AG08395 (cell line): ENCODE results near the gene PRMT2.
A peak's percentile ranks its signal among the peaks of the same experiment; 100 is the strongest.

Experiments
- DNase-seq: peaks from one replicate; pipeline ENCODE4 v3.0.0; 2012; ENCODE audit warnings: mixed read lengths, low spot score

PRMT2 gene

DNA sequence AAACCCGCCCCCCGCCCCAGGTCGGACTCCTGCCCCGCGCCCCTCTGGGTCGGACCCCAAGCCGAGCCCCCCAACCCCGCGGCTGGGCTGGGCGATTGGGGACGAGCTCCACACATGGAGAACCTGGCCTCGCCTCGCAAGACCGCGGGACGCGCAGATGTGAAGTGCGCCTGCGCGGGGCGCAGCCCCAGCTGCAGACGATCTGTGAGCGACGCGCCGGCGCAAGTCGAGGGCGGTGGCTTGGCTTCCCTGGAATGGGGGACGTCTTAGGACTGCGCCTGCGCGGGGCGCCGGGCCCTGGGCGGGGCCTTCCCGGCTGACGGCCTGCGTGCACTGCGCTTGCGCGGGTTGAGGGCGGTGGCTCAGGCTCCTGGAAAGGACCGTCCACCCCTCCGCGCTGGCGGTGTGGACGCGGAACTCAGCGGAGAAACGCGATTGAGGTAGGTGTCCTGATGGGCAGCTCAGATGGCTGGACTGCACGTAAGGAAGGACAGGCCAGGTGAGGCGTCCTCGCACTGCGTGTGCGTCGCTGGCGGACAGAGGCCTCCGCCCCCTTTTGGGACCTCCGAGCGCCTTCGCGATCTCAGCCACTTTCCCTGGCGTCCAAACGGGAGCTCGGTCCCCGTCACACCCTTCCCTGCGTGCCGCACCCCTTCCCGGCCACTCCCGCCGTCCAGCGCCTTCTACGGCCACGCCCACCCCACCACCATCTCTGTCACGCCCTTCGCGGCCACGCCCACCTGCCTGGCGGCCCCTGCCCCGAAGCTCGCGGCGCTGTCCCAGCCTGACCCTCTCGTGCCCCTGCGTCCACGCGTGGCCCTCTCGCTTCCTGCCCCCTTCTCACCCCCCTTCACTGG, at the start of gene PRMT2:
Gene PRMT2, plus strand, starts transcription at position 351 of the 857 bp plus-strand sequence. CDS start 1,278 bp downstream, outside the sequence.
- peak; percentile 100 for DNase-seq

DNA sequence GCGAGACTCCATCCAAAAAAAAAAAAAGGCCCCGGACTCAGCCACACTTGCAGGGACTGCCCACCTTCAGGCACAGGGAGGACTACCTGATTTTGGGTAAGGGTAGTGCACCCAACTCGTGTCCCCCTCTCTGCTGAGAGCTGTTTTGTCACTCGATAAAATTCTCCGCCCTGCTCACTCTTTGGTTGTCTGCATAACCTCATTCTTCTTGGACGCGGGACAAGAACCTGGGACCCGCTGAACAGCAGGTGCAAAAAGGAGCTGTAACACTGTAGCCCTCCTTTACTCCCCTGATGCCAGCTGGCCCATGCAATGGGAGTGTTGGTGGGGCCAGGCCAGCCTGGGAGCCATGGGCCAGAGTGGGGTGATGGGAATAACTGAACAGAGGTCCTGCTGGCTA, 41.2 kb upstream of the PRMT2 start:
- no peak for DNase-seq

DNA sequence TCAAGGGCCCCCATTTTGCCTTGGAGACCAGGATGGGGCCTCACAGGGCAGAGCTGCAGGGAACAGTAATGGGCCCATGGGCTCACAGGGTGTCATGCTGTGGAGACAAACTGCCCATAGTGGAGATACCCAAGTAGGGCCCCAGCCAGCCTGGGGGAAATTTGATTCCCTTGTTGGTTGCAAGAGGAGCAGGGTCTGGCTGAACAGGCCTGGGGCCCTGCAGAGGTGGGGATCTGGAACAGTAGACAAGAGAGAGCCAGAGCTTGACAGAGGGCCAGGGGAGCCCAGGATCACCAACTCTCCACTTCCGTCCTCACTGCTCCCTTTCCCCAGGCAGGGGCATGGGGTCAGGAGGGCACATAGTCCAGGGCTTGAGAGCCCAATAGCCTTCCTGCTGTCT, 39.3 kb upstream of the PRMT2 start:
- no peak for DNase-seq

DNA sequence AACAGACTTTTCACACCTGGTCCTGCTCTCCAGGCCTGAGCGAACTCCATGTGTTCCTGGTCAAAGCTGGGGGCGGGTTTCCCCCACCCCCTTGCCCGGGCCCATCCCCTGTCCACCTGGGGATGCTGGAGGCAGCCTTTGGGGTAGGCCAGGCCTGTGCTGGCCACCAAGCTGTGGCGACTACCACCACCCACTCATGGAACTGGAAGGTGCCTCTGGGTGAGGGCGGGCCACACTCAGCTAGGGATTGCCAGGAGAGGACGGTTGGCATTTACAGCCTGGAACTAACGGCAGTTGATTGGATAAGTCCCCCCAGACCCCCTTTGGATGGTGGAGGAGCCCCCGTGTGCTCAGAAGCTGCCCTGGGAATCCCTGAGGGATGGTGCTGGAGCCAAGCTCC, 38.4 kb upstream of the PRMT2 start:
- no peak for DNase-seq

DNA sequence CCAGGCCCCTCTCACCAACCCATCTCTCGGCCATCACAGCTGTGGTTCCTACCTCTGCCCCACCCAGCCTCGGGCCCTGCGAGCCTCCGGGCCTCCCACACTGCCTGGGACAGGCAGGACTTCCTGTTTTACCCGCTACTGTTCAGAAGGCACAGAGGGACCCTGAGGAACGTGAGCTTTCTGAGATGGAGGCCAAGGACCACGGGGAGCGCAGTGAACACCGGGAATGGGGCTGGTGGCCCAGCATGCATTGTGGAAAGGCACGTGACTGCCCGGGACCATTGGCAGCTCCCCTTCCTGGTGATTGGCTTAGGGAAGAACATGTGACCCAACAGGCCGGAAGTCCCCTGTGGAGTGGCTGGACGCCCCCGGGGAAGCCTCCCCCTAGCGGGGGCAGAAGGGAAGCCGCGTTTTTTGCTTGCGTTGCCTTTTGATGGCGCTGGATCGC, 37.6 kb upstream of the PRMT2 start:
- DNase-seq = no peak

DNA sequence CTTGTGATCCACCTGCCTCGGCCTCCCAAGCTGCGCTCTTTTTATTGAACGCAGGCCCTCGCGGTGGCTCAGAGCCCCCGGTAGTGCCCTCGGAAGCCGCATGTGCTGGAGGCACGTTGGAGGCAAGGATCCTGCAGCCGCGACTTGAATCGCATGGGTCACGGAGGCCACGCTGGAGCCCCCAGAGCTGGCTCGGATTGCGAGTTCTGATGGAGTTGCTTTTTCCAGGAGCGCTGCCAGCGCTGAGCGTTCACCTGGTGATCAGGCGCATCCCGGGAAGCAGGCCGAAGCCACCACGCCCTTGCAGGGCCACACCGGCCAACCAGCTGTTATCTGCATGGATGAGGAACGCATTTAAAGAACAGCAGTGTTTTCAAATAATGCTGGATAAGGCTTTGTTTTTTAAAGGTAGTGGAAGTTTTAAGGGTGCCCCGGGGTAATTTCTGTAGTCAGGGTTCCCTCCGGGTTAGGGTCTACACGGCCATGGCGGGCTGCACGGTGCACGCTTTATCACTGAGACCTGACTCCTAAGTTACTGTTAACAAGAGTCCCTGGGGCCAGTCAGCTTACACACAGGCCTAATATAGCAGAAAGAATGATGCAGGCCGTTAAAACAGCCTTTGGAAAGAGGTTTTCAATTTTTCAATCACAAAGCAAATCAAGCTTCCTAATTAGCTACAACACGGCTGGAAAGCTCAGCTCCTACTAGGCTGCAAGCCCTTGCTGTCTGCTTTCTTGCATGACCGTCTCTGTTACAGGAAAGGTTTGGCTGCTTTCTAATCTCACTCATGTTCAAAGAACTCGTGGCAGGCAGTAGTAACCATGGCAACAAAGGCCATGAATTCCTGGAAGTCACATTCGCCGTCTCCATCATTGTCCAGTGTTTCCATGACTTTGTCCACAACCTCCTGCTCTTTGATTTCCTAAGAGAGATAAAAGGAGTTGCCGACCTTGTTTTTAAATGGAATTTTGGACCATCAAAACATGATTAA, 36.6 kb upstream of the PRMT2 start:
- DNase-seq = peak; percentile 91

DNA sequence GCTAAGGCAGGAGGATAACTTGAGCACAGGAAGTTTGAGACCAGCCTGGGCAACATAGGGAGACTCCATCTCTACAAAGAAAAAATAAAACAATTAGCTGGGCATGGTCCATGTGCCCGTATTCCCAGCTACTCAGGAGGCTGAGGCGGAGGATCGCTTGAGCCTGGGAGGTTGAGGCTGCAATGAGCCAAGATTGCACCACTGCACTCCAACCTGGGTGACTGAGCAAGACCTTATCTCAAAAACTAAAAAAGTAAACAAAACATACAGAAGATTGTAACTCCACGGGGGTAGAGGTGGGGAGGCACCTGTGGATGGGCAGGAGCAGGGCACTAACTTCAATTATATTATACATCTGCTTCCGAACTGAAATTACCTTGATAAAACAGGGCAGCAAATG, 35.2 kb upstream of the PRMT2 start:
- no peak for DNase-seq

DNA sequence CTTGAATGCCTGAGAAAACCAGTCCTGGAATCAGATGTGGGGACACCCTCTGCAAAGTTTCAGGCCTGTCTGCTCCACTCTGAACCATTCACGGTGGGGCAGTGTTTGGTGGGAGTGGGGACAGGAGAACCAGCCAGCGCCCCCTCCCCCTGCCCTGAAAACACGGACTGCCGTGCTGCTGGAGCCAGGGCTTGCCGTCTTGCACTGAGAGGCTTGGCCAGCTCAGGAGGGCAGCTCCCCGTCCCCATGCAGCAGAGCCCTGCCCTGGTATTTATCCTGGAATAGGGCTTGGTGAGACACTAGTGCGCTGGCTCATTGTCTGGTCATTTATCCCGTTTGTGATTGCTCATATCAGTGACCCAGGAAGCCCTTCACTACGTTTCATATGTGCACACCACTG, 34.5 kb upstream of the PRMT2 start:
- no peak for DNase-seq

DNA sequence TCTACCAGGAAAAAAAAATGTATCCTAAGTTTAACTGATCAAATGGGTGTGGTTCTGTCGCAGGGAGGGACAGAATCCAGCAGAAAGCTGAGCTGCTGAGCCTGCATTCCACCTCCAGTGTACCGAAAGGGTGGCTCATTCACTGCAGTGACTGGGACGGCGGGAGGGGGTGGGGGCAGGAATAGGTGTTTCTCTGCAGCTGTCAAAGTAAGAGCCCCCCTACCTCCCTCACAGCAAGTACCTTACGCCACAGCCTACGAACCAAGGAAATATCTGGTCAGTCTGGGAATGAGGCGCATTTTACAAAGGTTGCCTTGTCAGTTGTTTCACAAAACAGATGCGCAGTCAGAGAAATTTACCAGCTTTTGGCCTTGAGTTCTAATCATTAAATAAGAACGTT, 32.2 kb upstream of the PRMT2 start:
- peak; percentile 29 for DNase-seq

DNA sequence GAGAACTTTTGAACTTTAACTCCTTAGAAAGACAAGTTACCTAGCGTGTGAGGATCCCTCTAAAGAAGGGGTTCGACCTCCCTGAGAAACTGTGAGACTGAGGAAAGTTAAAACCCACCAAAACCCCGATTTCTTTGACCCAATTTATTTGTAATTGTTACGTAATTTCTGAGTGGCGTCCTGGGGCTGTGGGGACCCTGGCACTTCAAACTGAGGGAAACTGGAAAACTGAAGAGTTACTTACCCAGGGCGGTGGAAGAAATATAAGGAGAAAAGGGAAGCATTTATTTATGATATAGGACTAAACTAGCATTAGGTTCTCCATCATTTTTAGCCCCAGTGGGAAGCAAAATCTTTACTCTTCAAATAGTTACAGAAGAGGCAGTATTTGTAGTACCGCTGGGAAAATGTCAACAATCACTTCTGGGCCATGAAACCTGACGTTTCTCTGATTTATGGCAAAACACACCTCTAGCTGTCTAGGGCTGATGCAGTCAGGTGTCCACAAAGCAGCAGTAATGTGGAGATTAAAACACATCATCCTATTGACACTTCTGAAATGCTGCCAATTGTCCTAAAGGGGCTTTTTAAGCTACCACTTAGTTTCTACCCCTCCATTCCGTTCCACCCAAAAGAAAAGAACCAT, 31.0 kb upstream of the PRMT2 start:
- DNase-seq = no peak

DNA sequence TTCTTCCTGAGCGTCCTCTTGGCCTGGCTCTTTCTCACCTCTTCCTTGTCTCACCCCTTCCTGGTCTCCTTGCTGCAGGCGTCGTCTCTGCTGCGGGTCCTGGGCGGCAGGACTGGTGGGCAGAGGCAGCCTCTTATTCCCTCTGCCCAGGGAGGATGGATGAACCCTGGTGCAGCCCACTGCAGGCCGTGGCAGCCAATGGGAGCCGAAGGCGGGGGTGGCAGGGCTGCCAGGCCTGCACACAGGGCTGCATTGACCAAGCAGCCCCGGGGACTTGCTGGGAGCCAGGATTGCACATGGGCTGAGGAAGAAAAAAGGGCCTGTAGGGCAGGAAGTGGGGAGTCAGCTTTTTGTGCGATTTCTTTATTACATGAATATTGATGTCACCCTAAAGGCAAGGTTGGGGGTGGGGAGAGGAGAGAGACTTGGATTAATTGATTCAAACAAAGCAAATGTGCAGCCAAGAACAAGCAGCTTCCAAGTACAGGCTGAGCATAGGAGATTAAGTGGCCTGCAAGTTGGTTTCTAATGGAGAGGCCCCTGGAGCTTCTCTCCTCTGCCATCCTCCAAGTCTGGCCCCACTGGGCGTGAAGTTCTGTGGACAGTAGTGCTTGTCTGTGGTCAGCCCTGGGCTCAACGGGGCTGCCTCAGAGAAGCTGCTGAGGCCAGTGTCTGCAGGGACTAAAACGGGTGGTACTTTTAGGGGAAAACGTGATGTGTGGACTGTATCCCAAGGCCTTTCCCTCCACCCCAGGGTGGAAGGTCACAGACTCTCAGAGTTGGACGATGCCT, 30.3 kb upstream of the PRMT2 start, which contains the start of gene S100B:
Gene S100B, minus strand, starts transcription at position 108 of the 792 bp plus-strand sequence. CDS start 2,667 bp downstream, outside the sequence.
- no peak for DNase-seq

DNA sequence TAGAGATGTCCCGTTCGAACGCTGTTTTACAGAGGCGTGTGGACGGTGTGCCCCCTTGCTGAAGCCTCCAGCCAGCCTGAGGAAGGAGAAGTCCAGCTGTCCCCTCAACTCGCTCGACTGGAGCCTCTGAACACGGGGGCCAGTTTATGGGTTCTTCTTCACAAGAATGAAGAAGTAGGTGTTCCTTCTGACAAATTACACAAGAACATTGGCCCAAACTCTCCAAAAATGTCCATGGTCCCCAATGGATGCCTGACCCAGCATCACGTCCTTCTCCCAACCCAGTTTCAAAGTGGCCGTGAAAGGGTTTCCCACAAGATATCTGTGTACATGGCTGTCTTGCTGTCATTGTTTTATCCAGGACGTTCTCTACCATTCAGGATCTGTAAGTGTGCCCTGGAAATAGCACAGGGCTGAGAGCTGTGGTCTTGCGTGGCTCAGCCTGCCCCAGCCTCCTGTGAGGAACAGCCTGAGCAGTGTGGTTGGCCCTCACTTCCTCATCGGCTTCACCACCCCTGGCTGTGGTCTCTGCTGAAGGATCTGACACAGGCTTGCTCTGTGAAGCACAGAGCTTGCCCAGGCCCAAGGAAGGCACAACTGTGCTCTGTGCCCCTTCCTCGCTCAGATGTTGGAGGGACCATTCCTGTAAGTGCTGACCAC, 29.6 kb upstream of the PRMT2 start:
- no peak for DNase-seq

DNA sequence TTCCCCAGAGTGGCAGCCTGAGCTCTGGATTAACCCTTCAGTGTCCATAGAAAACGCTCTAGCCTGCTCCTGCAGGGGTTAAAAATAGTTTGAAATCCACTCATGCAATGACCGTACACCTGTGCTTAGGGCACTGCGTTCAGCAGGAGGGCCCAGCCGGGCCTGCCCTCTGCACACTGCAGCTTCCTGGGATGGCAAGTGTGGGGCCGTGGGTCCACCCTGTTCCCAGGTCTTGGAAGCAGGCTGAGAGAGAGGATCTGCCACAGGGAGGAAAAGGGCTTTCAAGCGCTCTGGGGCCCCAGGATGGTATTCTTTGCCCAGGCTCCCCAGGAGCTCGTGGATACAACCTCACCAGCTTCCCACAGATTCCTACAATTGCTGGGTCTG, 29.1 kb upstream of the PRMT2 start:
- no peak for DNase-seq

DNA sequence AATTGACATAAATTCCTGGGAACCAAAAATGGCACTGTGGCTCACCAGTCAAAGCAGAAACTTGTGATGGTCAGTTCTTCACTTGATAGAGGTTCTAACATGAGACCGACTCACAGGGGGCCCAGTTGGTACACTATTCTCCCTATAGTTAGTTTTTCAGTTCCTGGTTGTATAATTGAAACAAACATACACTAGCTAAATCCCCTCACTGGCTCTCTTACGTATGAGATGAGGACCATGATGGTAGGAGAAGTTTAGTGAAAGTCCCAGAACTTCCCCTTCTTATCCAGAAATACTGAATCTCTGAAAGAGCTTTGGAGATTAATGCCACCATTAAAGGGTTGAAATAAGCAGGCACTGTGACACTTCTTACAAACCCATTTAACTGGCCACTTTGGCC, 27.8 kb upstream of the PRMT2 start:
- DNase-seq = no peak

DNA sequence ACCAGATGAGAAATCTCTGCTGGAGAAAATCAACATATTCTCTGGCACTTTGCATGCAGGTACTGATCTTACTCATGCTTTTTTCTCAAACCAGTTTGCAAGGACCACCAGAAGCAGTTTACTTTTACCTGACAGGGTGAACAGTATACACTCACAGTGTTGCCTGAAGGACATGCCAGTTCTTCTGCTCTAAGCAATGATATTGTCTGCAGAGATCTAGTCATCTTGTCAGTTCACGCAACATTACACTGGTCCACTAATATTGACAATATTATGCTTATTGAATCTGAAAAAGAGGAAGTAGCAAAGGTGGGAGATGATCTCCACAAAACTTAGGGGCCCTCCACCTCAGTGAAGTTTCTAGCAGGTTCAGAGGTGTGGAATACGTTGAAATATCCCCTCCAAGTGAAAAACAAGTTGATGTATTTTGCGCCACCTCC, 26.8 kb upstream of the PRMT2 start:
- DNase-seq = no peak

DNA sequence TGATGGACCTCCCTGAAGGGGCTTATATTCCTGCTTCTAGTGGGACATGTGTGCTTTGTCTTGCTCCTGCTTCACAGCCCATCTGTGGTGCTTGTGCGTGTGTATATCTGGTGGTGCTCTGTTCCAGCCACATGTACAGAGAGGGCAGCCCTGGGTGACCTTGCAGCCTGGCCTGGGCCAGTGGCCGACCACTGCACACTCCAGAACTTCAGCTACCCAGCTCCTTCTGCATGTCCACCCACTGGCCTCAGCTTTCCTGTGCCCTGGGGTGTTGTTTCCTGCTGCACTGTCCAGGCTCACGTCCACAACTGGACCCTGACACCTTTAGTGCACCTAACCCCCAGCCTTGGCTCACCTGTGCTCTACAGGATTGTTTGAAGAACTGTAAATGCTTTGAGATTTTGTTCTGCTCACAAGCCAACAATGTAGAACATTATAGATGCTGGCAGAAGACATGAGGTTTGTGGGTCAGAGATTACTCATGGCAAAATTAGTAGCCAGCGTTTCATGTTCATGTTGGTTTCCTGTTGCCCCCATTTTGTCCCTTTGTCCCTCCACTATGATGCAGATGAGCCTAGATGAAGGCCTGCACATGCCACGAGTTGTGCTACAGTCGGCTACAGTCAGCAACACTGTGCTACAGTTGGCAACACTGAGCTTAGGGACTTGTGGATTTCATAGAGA, 25.3 kb upstream of the PRMT2 start:
- DNase-seq = no peak

DNA sequence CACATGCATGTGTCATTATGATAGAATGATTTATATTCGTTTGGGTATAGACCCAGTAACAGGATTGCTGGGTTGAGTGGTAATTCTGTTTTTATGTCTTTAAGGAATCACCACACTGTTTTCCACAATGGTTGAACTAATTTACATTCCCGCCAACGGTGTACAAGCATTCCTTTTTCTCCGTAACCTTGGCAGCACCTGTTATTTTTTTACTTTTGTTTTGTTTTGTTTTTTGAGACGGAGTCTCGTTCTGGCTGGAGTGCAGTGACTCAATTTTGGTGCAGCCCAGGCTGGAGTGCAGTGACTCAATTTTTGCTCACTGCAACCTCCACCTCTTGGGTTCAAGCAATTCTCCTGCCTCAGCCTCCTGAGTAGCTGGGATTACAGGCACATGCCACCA, 22.1 kb upstream of the PRMT2 start:
- DNase-seq = no peak

DNA sequence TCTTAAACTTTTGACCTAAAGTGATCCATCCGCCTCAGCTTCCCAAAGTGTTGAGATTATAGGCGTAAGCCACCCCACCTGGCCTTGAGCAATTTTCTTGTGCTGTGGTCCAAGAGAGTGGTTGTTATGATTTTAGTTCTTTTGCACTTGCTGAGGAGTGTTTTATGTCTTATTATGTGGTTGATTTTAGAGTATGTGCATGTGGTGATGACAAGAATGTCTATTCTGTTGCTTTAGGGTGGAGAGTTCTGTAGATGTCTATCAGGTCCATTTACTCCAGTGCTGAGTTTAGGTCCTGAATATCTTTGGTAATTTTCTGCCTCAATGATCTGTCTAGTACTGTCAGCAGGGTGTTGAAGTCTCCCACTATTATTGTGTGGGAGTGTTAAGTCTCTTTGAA, 19.4 kb upstream of the PRMT2 start:
- DNase-seq = no peak

DNA sequence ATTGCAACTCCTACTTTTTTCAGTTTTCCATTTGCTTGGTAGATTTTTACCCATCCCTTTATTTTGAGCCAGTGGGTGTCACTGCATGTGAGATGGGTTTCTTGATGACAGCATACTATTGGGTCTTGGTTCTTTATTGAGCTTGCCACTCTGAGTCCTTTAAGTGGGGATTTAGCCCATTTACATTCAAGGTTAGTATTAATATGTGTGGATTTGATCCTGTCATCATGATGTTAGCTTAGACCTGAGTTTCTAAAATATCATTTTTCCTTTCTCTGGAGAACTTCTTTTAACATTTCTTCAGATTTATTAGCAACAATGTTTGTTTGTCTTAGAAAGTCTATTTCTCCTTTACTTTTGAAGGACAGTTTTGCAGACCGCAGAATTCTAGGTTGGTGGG, 18.8 kb upstream of the PRMT2 start:
- no peak for DNase-seq
